Testis (tissue), 2 donors: ENCODE data around the gene NCAM1.

Experiments
- CTCF ChIP-seq, 3 experiments: fragments of 450-650 bp in 2 of 3; fragments of 200-600 bp in 1 of 3; sonication (generic) in 1 of 3; IDR thresholded peaks; one replicate each; pipeline ENCODE4 v1.5.1; 2016 to 2019; ENCODE audit warnings: antibody characterized with exemption in 3 of 3, mild to moderate bottlenecking in 2 of 3, moderate library complexity in 1 of 3
- POLR2A ChIP-seq: fragments of 450-650 bp; IDR thresholded peaks from one replicate; pipeline ENCODE4 v1.6.1; 2017; ENCODE audit warnings: antibody characterized with exemption, mild to moderate bottlenecking, moderate library complexity

GRCh38 chr11:113082341-113082955 lies 121.2 kb downstream of the NCAM1 start:
- TF ChIP-seq CTCF (IDR thresholded peaks at IDR 0.05) (no peak), POLR2A (no peak)
